Sigmoid colon (tissue), 7 donors: ENCODE measurements around the gene SLC17A5. TPM values are rescaled to one million over a fixed set of nuclear protein-coding genes. Genes with fewer than 3 reads are reported as not detected.

ENCODE experiments used
- DNase-seq: peaks from one replicate; pipeline ENCODE4 v3.0.0-alpha.2; 2019
- H3K27ac ChIP-seq, 4 donors: fragments of 200-600 bp; sonication (generic); one replicate each; pipeline ENCODE4 v1.5.1; 2016 to 2019; ENCODE audit warnings: mild to moderate bottlenecking in 1 of 4
- H3K27me3 ChIP-seq, 3 donors: fragments of 200-600 bp; sonication (generic); one replicate each; pipeline ENCODE4 v1.5.1; 2019; ENCODE audit warnings: mild to moderate bottlenecking in 1 of 3
- H3K36me3 ChIP-seq, 4 donors: fragments of 200-600 bp; sonication (generic); one replicate each; pipeline ENCODE4 v1.5.1; 2016 to 2019
- H3K4me1 ChIP-seq, 4 donors: fragments of 200-600 bp; sonication (generic); one replicate each; pipeline ENCODE4 v1.5.1; 2017 to 2019
- H3K4me3 ChIP-seq, 4 donors: fragments of 200-600 bp; sonication (generic); one replicate each; pipeline ENCODE4 v1.5.1; 2017 to 2019; ENCODE audit warnings: mild to moderate bottlenecking in 2 of 4, moderate library complexity in 1 of 4
- H3K9me3 ChIP-seq, 4 donors: fragments of 200-600 bp in 3 of 4; sonication (generic) in 3 of 4; one replicate each; pipeline versions ENCODE4 v1.5.1 to v1.6.1; 2013 to 2019
- CTCF ChIP-seq, 4 experiments: fragments of 450-650 bp in 3 of 4; fragments of 200-600 bp in 1 of 4; IDR thresholded peaks; one replicate each; pipeline ENCODE4 v1.5.1; 2016 to 2019; ENCODE audit warnings: antibody characterized with exemption in 4 of 4, mild to moderate bottlenecking in 3 of 4, moderate library complexity in 2 of 4
- EP300 ChIP-seq, 4 donors: sonication (generic); formaldehyde crosslinking; IDR thresholded peaks; one replicate each; pipeline ENCODE4 v1.6.1; 2017; ENCODE audit warnings: antibody characterized with exemption in 4 of 4
- POLR2A ChIP-seq, 2 donors: fragments of 450-650 bp; IDR thresholded peaks; one replicate each; pipeline ENCODE4 v1.6.1; 2016; ENCODE audit warnings: antibody characterized with exemption in 2 of 2, mild to moderate bottlenecking in 2 of 2, moderate library complexity in 2 of 2
- POLR2AphosphoS5 ChIP-seq, 4 donors: sonication (generic); formaldehyde crosslinking; IDR thresholded peaks; one replicate each; pipeline ENCODE4 v1.6.1; 2017; ENCODE audit warnings: antibody characterized with exemption in 4 of 4
- WGBS, 2 donors: extraction: QIAGEN DNeasy Blood & Tissue Kit; methylation state at CpG; one replicate each; pipeline ENCODE4 v1.1.7; 2013; 5-methylcytosine and 5-hydroxymethylcytosine counted together
- intact Hi-C: fragments of 100-400 bp; cut with DNase I; formaldehyde crosslinking; loops from one replicate; pipeline ENCODE4 v1.15.1; 2023
- polyA plus RNA-seq, 3 donors: library from polyadenylated mRNA; stranded (reverse); fragments of 200-250 nt; gene quantifications; one replicate each; pipeline ENCODE4 v1.2.3, GENCODE V29; 2013
- total RNA-seq, 4 donors: library from RNA; depleted of rRNA; stranded (reverse); fragments of >200 nt; gene quantifications; one replicate each; pipeline ENCODE4 v1.1.0, GENCODE V29; 2016
- donor health status: healthy with polysubstance abuse.
- donor health status: Bipolar disorder and iron deficiency.
- donor health status: healthy.

Gene SLC17A5
- total and polyA plus RNA-seq, 7 donors, result 7.6 to 18.2 (median 12.7) TPM

GRCh38 chr6:73666393-73666792, 12.6 kb upstream of the SLC17A5 start:
- H3K27ac ChIP-seq, result no peak overlapping the region
- DNase-seq, result no peak
- TF ChIP-seq POLR2AphosphoS5 (IDR thresholded peaks at IDR 0.05) (no peak), EP300 (IDR thresholded peaks at IDR 0.05) (no peak)
- no peaks in the 10 kb centered on the region for H3K36me3 ChIP-seq
- H3K4me1 ChIP-seq, result no peaks in the 10 kb centered on the region
- no peak overlapping the region for H3K4me3 ChIP-seq
- H3K27me3 ChIP-seq, result peaks cover 0 to 13% (median 0%) of the 10 kb centered on the region in 3 donors
- H3K9me3 ChIP-seq, result no peaks in the 10 kb centered on the region
- intact Hi-C loops, result no loop called here
- 37 to 68% methylated on average over 2 of the region's 2 CpGs for WGBS, 2 donors

- intact Hi-C loops, result no loop called here
- no peak overlapping the region for H3K27ac ChIP-seq
- no peaks in the 10 kb centered on the region for H3K36me3 ChIP-seq
- H3K27me3 ChIP-seq, result peaks cover 0 to 7% (median 0%) of the 10 kb centered on the region in 3 donors
- 32 to 67% methylated on average over 3 of the region's 3 CpGs for WGBS, 2 donors
- no peak for TF ChIP-seq POLR2AphosphoS5 (IDR thresholded peaks at IDR 0.05)
- TF ChIP-seq CTCF (IDR thresholded peaks at IDR 0.05), result no peak
- TF ChIP-seq EP300 (IDR thresholded peaks at IDR 0.05), result no peak
- no peak for TF ChIP-seq POLR2A (IDR thresholded peaks at IDR 0.05)
- no peaks in the 10 kb centered on the region for H3K4me1 ChIP-seq
- H3K9me3 ChIP-seq, result no peaks in the 10 kb centered on the region
- no peak overlapping the region for H3K4me3 ChIP-seq
- DNase-seq, result no peak
These were observed 12.0 kb upstream of the SLC17A5 start for GRCh38 chr6:73665686-73666319.

GRCh38 chr6:73664701-73665100, 10.9 kb upstream of the SLC17A5 start:
- DNase-seq, result no peak
- H3K27ac ChIP-seq, result no peak overlapping the region
- no peaks in the 10 kb centered on the region for H3K36me3 ChIP-seq
- TF ChIP-seq POLR2A (IDR thresholded peaks at IDR 0.05) (no peak), CTCF (IDR thresholded peaks at IDR 0.05) (no peak)
- H3K4me3 ChIP-seq, result no peak overlapping the region
- no peaks in the 10 kb centered on the region for H3K9me3 ChIP-seq
- no peaks in the 10 kb centered on the region for H3K27me3 ChIP-seq
- intact Hi-C loops, result no loop called here
- WGBS, 2 donors, result 90 to 94% methylated on average over 2 of the region's 2 CpGs
- H3K4me1 ChIP-seq, result no peaks in the 10 kb centered on the region

GRCh38 chr6:73657201-73657600, 3.4 kb upstream of the SLC17A5 start:
- no peak for TF ChIP-seq POLR2A (IDR thresholded peaks at IDR 0.05)
- no peak for TF ChIP-seq EP300 (IDR thresholded peaks at IDR 0.05)
- TF ChIP-seq CTCF (IDR thresholded peaks at IDR 0.05), result no peak
- no peak for TF ChIP-seq POLR2AphosphoS5 (IDR thresholded peaks at IDR 0.05)
- intact Hi-C loops, result loop anchor here (10.0 kb wide), 2 partner anchors 1548 to 1838 kb away; partner anchors contain the start of genes COL12A1 and FILIP1
- Histone ChIP-seq H3K36me3 (no peaks in the 10 kb centered on the region), H3K9me3 (no peaks in the 10 kb centered on the region), H3K4me3 (no peak overlapping the region), H3K27me3 (no peaks in the 10 kb centered on the region), H3K4me1 (peaks cover 0 to 15% (median 12%) of the 10 kb centered on the region in 4 donors), H3K27ac (no peak overlapping the region)
- WGBS, 2 donors, result 69 to 86% methylated on average over 3 of the region's 3 CpGs
- DNase-seq, result no peak

GRCh38 chr6:73656531-73657145, 2.8 kb upstream of the SLC17A5 start:
- Histone ChIP-seq H3K27me3 (no peaks in the 10 kb centered on the region), H3K27ac (no peak overlapping the region), H3K4me1 (peaks cover 0 to 21% (median 15%) of the 10 kb centered on the region in 4 donors), H3K36me3 (no peaks in the 10 kb centered on the region), H3K9me3 (no peaks in the 10 kb centered on the region), H3K4me3 (no peak overlapping the region)
- TF ChIP-seq CTCF (IDR thresholded peaks at IDR 0.05), result no peak
- no peak for DNase-seq
- 93 to 95% methylated on average over 2 of the region's 2 CpGs for WGBS, 2 donors
- intact Hi-C loops, result loop anchor here (10.0 kb wide), 2 partner anchors 1548 to 1838 kb away; partner anchors contain the start of genes COL12A1 and FILIP1
